Measurements from ENCODE around the gene LYL1. TPM values are rescaled to one million over a fixed set of nuclear protein-coding genes. Genes with fewer than 3 reads are reported as not detected.

The LYL1 gene
- total RNA-seq, 4 donors from 2014 or later = 5.5 to 29.9 (median 20.5) TPM

DNA sequence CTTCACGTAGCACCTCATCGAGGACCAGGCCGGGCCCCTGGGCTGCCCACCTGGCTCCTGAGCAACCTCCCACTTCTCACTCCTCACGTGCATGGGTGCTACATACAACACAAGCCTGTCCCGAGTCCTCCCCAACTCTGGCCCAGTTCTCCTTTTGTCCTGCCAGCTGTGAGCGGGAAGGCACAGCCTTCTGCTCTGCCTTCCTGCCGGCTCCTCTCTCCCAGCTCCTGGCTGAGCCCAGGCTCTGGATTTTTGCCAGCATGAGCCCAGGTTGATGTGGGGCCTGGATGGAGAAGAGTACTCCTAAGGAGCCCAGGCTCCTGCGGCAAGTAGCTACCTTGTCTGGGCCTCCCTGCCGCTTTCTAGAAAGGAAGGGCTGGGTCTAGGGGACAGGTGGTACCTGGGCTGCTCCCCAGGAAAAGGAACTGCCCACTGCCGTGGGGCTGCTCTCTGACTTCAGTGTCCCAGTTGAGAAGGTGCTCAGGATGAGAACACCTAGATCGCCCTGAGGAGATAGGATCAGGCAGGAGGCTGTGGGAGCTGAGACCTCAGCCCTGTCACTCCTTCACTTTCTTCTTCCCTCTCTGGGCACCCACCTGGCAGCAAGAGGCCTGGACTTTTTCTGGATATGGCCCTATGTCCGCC, 23.6 kb downstream of the LYL1 start:
- ATAC-seq (ENCODE audit: low FRiP score) = peak; percentile 15
- no peak for TF ChIP-seq CTCF (IDR thresholded peaks at IDR 0.05)
- no peak for DNase-seq (ENCODE audit: low spot score)

- TF ChIP-seq CTCF (IDR thresholded peaks at IDR 0.05) = no peak
- DNase-seq (ENCODE audit: low spot score) (no peak), ATAC-seq (ENCODE audit: low FRiP score) (no peak)
Observed at GRCh38 chr19:13078381-13078780, 24.3 kb downstream of the LYL1 start.

GRCh38 chr19:13077240-13077639, 25.4 kb downstream of the LYL1 start:
- no peak for TF ChIP-seq CTCF (IDR thresholded peaks at IDR 0.05)
- no peak for ATAC-seq (ENCODE audit: low FRiP score)
- no peak for DNase-seq (ENCODE audit: low spot score)

DNA sequence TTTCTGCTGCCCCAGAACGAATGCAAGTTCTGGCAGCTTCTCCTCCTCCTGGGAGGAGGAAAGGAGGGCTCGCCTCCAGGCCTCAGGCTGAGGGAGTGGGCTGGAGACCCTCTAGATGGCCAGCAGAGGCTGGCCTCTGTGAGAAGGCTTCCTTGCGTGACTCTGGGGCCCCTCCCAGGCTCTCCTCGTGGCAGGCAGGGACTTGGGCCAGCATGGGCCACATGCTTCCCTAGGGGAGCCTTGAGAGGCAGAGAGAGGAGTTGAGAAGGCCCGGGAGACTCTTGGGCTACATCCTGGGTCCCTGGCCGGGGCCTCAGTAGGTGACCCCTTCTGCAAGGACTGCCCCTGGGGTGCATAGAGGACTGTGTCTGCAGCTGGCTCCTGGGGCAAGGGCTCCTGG, 25.9 kb downstream of the LYL1 start:
- no peak for TF ChIP-seq CTCF (IDR thresholded peaks at IDR 0.05)
- DNase-seq (ENCODE audit: low spot score) (no peak), ATAC-seq (ENCODE audit: low FRiP score) (no peak)

DNA sequence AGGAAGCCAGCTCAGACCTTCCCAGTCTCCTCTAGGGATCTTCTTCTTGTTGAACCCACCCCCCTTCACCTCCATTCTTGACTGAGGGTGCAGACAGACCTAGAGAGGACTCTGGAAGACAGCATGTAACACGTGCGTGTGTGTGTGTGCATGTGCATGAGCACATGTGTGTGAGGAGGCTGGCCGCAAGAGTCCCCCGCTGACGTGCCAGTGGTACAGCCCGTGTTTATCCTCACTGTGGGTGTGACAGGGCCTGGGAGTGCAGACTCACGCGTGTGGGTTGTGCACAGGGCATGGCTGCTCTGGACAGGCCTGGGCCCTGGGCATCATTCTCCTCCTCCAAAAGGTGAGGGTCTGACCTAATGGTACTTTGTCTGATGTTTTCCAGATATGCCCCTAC, 26.3 kb downstream of the LYL1 start:
- ATAC-seq (ENCODE audit: low FRiP score) (no peak), DNase-seq (ENCODE audit: low spot score) (no peak)
- TF ChIP-seq CTCF (IDR thresholded peaks at IDR 0.05) = no peak

GRCh38 chr19:13074378-13074777, 28.3 kb downstream of the LYL1 start:
- ATAC-seq (ENCODE audit: low FRiP score) (no peak), DNase-seq (ENCODE audit: low spot score) (no peak)

More at GRCh38 chr19:13074378-13074777, 28.3 kb downstream of the LYL1 start:
- TF ChIP-seq CTCF (IDR thresholded peaks at IDR 0.05) = no peak

Data from omental fat pad (tissue), 4 donors.